NK-92 treated with Interleukin-12 subunit alpha and Interleukin-12 subunit beta, amount 100 ng/mL, for 24 hours (cell line): ENCODE measurements around the gene AURKA.
A peak's percentile ranks its signal among the peaks of the same experiment; 100 is the strongest.

Experiments used
- DNase-seq: peaks from one replicate; lab custom pipeline; 2025; lab: John Stamatoyannopoulos, UW

Gene AURKA

DNA sequence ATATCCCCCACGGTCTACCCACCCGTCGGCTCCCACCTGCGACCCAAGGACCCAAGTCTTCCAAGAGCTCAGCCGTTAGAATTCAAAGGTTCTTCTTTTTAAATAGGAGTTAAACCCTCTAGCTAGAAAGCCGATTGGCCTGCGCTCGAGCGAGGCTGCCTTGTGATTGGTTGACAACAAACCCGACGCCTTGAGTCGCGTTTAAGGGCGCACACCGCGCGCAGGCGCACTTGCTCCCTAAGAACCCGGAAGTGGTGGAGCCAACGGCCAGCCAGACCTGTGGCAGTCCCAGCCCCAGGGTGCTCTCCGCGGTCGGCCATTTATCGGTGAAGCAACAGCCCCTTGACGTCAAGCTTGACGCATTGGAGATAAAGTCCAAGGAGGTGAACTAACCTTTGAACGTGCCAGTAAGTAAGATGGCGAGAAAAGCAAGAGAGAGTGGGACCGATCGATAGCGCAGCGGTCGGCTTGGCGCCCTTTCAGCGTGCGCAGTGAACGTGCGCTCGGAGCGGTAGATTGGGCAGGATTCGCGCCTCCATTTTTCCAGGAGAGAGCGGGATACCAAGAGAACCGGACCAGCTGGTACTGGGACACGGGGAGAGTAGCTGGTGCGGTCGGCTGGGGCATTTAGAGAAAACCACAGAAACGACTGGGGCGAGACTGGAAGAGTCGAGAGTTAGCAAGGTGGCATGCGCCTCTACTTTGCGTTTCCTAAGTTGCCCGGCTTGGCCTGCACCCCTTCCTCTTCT lies at the start of gene AURKA, which contains the start of gene CSTF1:
TSS of gene AURKA (minus strand) at position 84 of the 749 bp plus-strand sequence. CDS start 4,018 bp downstream, outside the sequence.
TSS of gene CSTF1 (plus strand) at position 514 of the 749 bp plus-strand sequence. CDS start 2,908 bp downstream, outside the sequence.
- peak; percentile 99 for DNase-seq

- peak; percentile 44 for DNase-seq
Observed at GRCh38 chr20:56440346-56441007, 48.5 kb upstream of the AURKA start.

DNA sequence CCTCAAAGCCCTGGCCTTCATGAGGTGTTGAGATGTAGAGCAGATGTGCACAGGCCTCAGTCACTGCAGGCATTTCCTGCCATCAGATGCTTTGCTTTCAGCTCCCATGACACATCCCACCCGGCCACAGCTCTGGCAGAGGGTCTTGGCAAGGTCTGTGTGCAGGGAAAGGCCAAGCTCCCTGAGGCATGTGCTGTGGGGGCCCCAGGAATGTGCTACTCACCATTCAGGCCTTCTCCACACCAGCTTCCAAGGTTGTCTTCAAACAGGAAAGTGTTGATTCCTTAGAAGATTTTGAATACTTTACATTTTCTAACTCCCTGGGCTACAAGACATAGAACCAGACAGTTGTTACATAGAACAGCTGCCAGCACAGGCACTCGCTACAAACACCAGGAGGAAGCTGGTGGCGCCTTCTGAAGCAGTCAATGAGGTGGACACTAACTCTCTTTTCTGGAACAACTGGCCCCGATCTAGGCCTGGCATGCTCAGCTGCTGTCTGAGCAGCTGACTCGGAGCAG lies 47.8 kb upstream of the AURKA start:
- no peak for DNase-seq

DNA sequence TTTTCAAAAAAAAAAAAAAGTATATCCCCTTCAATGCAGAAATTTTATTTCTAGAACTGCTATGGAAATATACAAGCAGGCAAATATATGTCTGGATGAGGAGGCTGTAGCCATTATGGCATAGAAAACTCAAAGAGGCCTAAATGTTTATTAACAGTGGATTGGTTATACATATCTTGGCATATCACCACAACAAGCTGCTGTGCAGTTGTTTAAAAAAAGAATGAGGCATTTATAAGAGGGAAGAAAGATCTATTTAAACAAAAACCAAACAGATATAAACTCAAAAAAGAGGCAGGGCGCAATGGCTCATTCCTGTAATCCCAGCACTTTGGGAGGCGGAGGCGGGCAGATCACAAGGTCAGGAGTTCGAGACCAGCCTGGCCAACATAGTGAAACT lies 46.3 kb upstream of the AURKA start:
- no peak for DNase-seq

GRCh38 chr20:56437196-56437960 lies 45.4 kb upstream of the AURKA start:
- DNase-seq, result no peak

- DNase-seq, result no peak
Observed at GRCh38 chr20:56433880-56434255, 41.9 kb upstream of the AURKA start.

- DNase-seq, result no peak
Observed at GRCh38 chr20:56433221-56433879, 41.3 kb upstream of the AURKA start.

GRCh38 chr20:56431471-56431870 lies 39.5 kb upstream of the AURKA start:
- DNase-seq, result no peak

- DNase-seq, result no peak
Observed at GRCh38 chr20:56430957-56431356, 38.9 kb upstream of the AURKA start.

DNA sequence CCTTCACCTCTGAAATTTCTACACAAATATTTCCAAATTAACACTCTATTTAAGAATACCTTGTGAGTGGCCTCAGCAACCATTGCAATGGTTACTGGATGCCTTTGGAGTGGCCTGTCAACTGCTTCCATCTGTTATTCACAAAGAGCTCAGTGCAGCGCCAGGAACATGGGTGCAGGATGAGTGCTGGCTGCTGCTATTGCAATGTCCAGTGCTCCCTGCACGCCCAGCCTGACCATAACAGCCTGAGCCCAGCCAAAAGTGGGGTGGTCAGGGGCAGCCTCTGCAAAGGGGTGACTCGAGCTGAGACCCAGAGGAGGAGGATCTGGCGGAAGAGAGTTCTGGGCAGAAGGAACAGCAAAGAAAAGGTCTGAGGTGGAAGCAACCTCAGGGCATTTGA lies 38.4 kb upstream of the AURKA start:
- no peak for DNase-seq

GRCh38 chr20:56429941-56430340 lies 37.9 kb upstream of the AURKA start:
- no peak for DNase-seq

DNA sequence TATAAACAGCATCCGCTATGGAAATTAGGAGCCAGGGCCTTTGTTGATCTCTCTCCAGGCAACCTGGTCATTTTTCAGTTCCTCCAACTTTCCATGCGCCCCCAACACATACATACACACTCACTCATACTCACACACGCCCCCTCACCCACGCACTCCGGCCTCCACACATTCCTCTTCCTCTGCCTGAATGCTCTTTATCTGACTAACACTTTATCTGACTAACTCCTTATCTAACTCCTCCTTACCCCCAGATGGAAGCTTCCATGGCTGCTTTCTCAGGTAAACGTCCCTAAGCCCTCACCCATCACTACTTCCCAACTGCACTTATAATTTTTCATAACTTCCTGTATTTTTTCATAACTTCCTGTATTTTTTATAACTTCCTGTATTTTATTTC lies 37.5 kb upstream of the AURKA start:
- no peak for DNase-seq

DNA sequence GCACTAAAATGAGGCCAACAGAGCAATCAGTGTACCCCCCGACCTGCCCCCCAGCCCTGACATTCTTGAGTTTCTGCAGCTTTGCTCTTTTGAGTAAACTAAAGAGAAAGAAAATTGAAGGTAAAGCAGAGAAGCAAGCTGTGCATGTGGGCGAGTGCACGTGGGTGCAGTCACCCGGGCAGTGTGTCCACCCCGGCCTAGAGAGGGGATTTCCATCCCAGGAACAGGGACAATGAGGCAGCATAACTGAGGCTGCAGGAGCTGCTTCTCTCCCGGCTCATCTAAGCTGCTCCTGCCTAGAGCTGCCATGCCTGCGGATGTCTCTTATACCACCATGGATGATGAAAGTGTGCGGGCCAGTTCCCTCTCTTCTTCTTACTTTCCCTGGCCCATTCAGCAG lies 36.9 kb upstream of the AURKA start:
- DNase-seq, result no peak

- DNase-seq, result no peak
Observed at GRCh38 chr20:56428410-56428809, 36.4 kb upstream of the AURKA start.

DNA sequence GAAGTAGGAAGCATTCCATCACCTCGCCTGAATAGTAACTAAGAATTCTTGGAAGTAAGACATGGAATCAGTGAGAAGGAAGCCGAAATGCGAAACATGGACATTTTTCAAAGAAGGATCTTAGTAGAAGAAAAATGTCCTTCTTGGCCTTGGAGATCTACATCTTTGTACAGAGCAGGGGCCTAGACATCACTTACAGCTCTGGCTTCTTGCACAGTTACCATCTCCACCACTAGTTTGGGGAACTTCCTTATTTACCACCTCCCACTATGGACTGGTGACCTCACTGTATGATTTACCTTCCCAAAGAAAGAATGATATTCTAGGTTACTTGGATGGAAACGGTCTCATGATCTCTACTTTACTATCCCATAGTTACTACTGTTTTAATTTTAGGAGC lies 35.8 kb upstream of the AURKA start:
- DNase-seq, result no peak

DNA sequence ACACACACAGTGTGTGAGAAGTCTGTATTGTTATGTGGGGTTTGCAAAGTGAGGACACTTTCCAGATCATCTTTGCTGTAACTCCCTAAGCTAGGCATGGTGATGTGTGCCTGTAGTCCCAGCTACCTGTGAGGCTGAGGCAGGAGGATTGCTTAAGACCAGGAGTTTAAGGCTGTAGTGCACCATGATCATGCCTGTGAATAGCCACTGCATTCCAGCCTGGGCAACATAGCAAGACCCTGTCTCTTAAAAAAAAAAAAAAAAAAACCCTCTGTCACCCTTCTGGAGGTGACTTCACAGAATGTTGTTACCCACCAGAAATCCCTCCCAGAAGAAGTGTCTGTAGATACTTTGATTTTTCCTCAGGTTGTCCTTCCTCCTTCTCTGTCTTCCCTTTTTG lies 34.9 kb upstream of the AURKA start:
- DNase-seq, result no peak

DNA sequence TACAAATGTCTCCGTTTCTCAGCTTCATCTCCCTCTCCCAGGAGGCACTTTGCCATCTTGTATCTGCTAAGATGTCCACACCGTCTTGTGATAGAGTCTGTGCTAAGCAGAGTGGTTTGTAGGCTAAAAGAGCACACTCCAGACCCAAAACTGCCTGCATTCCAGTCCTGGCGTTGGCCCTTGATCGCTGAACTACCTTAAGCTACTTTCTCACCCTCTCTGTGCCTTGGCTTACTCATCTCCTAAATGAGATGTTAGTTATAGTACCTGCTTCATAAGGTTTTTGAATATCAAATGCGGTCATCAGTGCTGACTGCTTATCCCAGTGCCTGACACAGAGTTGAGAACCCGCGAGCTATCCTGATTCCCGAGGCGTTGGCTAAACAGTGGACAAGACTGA lies 34.0 kb upstream of the AURKA start:
- no peak for DNase-seq

GRCh38 chr20:56424931-56425330 lies 32.9 kb upstream of the AURKA start:
- no peak for DNase-seq

DNA sequence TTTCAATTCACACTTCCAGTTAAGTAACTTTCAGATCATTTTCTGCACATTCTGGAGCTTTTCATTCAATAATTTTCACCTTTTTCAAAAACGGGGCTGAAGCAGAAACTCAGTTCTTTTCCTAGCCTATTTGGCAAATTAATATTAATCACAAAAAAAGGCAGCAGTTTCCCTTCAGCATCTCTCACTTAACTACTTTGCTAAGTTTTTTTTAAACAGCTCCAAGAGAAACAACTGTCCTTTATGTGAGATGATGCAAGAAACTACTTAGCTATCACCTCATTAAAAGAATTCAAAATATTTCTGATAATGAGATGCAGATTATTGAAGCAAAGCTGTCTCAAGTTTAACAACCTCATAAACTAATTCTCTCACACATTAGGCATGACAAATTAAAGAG lies 31.9 kb upstream of the AURKA start:
- DNase-seq, result no peak

GRCh38 chr20:56423211-56423610 lies 31.2 kb upstream of the AURKA start:
- no peak for DNase-seq

GRCh38 chr20:56422824-56423189 lies 30.8 kb upstream of the AURKA start:
- no peak for DNase-seq
